ENCODE results near the gene SESN2.

Gene SESN2

DNA sequence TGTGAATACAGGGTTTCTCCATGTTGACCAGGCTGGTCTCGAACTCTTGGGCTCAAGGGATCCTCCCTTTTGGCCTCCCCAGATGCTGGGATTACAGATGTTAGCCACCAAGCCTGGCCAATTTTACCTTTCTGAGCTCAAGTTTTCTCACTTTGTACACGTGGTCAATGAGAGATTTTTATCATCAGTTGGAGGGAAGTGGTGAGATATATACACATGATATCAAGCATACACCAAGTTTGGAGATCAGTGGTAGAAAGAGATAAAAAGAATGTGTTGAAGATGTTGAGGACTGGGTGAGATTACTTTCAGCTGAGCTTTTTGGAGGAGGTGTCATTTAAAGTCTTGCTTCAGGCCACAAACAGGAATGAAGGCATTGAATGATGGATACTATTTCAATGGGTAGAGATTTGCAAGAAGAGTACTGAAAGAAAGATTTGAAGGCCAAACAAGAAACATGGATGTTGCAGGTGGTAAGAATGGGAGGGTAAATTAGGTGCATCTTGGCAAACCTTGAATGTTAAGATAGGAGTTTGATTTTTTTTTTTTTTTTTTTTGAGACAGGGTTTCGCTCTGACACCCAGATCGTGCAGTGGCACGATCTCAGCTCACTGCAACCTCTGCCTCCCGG lies 3.0 kb upstream of the SESN2 start:
- no peak for DNase-seq

DNA sequence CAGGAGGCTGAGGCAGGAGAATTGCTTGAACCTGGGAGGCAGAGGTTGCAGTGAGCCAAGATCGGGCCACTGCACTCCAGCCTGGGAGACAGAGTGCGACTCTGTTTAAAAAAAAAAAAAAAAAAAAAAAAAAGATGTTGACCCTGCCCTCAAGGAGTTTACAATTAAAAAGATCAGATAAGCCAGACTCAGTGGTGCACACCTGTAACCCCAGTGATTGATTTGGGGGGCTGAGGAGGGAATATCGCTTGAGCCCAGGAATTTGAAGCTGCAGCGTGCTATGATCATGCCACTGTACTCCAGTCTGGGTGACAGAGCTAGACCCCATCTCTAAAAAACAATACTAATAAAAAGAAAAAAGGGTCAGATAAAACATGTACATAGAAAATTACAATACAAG lies 1.6 kb upstream of the SESN2 start:
- no peak for DNase-seq

DNA sequence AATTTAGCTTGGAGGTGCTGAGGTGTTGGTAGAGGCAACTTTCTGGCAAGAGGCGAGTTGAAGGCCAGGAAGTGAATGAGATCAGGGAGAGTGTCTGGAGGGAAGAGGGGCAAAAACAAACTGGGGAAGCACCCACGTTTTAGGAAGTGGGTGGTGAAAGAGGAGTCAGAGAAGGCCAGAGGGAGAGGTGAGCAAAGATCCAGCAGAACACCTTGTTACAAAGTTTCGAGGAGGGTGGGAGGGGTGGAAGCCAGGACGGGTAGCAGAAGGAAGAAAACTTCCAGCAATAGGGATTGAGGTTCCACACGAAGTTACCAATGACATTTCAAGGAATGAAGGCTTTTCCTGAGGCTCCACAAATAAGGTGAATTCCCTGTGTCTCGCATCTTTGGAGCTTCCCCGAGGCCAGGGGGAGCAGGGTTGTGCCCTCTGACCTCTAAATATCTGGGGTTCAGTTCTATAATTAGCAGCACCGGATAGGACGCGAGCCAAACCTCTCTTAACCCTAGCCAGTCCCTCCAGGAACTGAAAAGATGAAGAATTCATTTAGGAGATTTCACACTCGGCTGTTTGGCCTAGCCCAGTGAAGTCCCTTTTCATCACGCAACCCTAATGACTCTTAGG lies 578 bp upstream of the SESN2 start:
- no peak for DNase-seq

DNA sequence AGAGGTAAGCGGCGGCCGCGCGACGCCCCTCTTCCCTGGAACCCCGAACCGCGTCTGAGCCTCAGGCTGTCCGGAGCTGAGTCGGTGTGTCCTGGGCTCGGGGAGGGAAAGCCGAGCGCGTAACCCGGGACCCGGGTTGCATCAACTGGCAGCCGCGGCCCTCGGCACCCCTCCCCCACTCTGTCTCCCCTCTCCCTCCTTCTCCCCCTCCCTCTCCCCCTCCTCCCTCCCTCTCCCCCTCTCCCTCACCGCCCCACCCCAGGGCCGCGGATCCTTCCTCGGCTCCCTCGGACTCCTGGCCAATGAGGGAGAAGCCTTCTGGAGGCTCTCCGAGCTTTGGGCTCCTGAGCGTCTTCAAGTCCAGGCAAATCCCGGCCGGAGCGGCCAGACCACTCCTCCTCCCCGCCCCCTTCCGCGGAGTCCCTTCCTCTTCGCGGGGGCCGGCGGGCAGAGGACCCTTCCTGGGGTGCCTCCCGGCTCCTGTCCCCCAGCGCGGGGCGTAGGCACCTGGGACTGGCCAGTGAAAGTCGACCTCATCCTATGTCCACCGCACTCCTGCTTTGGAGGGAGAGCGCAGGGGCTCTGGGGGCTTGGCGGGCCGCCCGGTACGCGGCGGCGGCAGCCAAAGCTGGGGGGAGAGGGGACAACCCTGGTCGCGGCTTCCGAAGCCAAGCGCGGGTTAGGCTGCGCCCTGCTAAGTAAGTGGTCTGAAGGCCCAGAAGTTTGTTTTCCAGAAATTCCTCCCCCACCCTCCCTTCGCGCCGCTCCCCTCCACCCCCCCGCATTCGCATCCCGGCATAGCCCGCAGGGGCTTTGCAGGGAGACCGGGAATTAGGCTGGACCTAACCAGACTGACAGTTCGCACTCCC lies 850 bp downstream of the SESN2 start:
- DNase-seq, result peak; percentile 87

DNA sequence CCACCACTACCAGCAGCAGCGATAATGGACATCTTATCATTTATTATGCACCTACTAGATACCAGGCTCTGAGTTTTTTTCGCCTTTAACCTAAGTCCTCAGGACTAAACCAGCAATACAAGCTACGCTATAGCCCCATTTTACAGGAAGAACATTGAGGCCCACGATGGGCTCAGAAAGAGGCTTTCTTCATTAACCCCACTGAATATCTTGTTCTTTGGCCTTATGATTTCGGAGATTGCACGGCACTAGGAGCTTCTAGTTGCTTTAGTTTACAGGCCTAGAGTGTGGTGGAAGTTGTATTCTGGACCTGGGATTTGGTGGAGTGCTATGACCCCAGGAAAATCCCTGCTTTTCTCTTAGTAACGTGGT lies 1.5 kb downstream of the SESN2 start:
- no peak for DNase-seq

DNA sequence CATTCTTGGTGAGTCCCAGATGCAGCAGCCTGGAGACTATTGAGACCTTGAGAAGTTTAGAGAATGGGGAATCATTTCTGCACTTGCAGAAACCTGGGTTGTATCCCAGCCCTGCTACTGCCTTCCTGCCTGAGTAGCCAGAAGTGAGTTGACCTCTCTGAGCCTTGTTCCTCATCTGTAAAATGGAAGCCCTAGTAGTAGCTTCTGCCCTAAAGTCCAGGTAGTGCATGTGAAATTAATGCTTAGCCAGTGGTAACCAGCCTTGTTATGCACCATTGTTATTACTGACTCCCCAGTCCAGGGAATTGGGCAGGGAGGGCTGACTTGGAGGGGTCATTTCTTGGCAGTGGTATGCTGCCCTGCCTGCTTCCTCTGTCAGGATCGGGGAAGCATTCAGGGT lies 5.6 kb downstream of the SESN2 start:
- DNase-seq, result no peak

DNA sequence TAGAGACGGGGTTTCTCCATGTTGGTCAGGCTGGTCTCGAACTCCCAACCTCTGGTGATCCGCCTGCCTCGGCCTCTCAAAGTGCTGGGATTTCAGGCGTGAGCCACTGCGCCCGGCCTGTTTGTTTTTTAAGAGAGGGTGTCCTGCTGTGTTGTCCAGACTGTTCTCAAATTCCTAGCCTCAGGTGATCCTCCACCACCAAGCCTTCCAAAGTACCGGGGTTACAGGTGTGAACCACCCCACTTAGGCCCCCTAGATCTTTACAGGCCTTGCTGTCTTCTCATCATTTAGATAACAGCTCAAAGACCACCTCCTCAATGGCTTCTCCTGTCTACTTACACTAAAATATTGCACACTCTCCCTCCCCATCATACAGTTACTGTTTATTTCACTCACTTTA lies 6.3 kb downstream of the SESN2 start:
- DNase-seq, result no peak

DNA sequence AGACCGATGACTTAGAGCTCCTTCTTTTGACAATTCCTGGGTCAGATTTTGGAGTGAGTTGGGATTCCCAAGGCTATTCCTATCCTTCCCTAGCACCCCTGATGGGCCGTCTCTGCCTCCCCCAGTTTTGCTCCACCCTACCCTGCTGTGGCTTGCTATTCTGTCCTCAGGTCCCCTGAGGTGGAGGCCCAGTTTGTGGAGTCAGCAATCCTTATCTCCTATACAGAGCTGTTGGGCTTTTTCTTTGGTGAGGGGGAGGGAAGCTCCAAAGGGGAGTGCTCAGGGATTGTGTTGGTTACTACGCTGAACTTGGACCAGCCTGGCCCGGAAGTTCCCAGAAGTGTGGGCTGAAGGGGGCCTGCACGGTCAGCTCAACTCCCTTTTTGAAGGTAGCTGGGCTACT lies 7.6 kb downstream of the SESN2 start:
- DNase-seq, result no peak

DNA sequence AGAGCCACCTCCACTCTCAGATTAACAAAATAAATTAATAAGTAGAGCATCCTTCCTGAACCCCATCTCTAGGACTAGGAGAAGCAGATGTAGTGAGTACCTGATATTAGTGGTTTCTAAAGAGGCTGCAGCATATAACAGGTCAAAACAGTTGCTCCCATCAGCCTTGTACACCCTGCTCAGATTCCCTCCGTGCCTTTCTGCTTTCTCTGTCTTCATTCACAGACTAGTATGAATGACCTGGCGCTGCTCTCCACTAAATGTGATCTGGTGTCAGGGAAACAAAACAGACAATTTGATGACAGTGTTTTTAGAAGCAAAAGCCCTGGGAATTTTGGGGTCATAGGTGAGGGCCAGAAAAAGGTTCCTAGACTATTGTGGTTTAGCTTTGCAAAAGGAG lies 8.3 kb downstream of the SESN2 start:
- DNase-seq, result no peak

DNA sequence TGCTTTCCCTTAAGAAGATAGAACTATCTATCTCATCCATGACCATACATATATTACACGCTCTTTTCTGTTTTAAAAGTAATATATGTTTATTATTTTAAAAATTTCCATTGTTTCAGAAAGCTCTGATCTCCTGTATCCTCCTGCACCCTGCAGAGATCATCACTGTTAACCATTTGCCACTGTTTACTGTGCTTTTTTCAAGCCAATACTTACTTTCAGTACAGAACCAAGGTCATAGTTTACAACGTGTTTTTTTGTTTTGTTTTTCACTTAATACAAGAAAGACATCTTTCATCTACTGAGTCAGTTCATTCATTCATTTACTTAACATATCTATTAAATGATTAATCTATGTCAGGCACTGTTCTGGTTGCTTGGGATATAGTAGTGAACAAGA lies 10.2 kb downstream of the SESN2 start:
- no peak for DNase-seq

DNA sequence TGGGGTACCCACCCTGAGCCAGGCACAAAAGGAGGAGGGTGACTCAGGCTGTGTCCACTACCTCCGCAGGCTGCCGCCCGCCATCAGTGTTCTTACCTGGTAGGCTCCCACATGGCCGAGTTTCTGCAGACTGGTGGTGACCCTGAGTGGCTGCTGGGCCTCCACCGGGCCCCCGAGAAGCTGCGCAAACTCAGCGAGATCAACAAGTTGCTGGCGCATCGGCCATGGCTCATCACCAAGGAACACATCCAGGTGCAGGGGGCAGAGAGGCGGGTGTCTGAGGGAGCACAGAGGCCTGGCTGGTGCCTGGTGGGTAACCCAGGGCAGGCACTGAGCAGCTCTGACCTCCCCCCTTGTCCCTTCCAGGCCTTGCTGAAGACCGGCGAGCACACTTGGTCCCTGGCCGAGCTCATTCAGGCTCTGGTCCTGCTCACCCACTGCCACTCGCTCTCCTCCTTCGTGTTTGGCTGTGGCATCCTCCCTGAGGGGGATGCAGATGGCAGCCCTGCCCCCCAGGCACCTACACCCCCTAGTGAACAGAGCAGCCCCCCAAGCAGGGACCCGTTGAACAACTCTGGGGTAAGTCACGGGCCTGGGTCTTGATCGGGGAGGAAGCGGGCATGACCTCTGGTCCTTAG lies 13.0 kb downstream of the SESN2 start:
- DNase-seq, result no peak

DNA sequence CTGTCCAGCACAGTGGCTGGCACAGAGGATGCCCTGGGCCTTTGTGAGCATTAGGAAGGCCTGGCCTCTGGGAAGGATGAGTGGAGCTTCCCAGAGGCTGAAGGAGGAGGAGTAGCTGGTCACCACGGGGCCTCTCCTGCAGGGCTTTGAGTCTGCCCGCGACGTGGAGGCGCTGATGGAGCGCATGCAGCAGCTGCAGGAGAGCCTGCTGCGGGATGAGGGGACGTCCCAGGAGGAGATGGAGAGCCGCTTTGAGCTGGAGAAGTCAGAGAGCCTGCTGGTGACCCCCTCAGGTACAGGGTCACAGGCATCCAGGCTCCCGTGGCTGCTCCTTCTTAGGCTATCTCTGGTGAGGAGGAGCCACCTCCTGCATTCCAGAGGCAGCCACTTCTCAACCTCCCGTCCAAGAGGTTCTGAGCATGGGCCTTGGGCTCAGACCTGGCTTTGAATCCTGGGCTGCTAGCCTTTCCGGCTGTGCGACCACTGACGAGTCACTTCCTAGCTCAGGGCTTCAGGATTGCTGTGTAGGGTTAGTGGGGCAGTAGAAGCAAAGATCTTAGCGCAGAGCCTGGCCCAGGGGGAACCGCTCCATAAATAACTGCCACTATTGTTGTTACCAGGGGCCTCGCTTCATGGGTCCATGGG lies 14.0 kb downstream of the SESN2 start:
- no peak for DNase-seq

DNA sequence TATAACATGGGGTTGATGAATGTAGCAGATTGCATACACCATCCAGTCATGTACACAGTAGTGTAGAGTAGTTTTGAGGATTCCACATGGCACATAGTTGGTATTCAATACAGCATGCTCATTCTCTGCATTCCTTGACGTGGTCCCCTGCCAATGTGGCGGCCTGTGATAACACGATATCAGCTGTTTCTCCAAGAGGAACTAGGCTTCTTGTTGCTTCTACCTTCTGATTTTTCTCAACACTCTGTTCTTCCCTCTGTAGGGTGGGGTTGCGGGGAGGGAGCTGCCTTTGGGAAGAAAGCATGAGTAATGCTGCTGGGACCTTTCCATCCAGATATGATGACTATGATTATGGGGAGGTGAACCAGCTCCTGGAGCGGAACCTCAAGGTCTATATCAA lies 19.4 kb downstream of the SESN2 start:
- no peak for DNase-seq

DNA sequence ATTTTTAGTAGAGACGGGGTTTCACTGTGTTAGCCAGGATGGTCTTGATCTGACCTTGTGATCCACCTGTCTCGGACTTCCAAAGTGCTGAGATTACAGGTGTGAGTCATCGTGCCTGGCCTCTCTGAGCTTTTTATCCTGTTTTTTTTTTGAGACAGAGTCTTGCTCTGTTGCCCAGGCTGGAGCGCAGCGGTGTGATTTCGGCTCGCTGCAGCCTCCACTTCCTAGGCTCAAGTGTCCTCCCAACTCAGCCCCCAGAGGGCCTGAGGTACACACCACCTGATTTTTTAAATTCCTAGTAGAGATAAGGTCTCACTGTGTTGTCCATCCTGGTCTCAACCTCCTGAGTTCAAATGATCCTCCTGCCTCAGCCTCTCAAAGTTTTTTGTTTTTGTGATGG lies 20.4 kb downstream of the SESN2 start:
- no peak for DNase-seq

DNA sequence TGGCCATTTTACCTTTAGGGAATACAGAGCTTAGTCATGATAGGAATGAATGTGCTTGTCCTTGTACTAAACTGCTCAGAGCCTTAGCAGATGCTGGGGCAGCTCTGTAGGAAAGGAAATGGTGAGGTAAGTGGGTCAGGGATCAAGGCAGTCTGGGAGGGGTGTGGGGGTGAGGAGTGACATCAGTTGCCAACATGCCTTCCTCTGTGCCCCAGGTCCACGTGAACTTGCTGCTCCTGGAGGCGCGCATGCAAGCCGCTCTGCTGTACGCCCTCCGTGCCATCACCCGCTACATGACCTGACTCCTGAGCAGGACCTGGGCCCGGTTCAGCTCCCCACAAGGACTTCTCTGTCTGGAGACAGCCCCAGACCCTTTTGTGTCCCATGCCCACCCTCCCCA lies 21.2 kb downstream of the SESN2 start:
- DNase-seq, result no peak

DNA sequence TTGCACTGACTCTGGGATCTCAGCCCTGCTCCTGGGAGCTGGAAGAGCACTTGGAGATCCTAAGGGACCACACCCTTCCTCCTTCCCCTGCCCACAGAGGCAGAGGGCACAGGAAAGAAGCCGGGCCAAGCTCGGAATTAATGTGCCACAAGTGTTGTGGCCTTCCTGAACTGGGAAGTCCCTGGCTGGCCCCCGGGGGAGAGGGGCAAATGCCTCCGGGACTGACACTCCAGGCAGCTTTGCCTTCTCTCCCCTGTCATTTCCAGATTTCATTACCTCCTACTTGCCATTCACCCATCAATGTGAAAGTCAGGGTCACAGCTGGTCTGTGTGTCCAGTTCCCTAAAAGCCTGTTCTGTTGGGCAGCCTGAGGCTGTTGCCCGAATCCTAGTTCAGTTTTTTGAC lies 21.7 kb downstream of the SESN2 start:
- no peak for DNase-seq

DNA sequence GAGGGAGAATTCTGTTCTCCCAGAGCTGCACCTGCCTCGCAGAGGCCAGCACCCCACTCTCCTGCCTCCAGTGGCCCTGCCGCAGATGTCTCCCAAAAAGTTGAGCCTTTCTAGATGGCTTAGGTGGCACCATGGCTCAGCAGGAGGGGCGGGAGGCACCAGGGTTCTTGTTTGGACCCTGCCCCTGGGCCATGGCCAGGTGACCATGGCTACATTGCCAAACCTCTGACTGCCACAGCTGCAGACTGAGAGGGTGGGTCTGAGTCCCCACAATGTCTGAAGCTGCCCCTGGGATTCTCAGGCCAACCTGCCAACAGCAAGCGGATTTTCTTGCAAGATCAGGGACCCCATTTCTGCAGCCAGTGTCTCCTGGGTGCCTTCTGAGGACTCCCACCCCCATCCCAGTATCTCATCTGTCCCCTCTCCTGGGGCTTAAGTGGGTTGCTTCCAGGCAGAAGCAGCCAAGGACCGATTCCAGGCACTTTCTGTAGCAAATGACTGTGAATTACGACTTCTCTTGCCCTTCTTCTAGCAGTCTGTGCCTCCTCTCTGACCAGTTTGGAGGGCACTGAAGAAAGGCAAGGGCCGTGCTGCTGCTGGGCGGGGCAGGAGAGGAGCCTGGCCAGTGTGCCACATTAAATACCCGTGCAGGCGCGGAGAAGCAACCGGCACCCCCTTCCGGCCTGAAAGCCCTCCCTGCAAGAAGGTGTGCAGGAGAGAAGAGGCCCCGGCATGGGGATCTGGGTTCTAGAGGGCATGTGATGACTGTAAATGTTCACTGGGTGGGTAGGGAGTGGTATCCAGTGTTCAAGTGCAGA lies 22.5 kb downstream of the SESN2 start:
- no peak for DNase-seq

DNA sequence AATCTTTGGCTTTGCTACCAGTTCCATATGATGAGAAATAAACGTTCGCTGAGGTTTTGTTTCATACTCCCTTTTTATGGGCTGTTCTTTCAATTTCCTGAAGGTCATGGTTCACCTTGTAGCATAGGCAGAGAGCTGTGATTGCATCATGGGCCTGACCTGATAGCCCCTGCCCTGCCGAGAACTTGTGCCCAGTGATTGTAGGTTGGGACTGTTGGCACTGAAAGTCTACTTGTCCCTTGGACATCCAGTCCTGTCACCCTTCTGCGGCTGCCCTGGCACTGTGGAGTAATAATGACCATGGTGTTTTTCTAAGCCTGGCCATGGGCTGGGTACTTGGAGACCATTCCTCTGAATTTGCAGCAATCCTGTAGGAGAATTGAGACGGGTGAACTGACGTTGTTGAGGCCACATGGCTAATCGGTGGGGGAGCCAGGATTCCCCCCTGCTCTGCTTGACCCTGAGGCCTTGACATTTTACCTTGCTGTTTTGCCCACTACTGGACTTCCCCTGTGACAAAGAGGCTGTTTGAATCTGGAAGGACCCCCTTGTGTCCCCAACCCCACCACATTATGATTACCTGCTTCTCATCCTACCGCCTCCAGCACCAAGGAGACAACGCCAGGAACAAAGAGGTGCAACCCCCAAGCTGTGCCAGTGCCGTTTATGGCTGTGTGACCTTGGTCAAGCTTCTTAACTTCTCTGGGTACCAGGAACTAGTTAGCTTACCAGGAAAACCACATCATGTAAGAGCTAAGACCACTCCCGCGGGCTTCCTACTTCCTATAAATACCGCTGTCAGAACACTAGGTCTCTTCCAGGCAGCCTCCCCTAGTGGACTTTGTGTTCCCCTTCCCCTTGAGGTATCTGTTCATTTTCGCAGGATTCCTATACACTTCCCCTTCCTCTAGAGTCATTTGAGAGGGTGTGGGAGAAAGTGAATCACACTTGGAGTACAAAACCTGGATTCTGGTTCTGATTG lies 23.4 kb downstream of the SESN2 start:
- no peak for DNase-seq

DNA sequence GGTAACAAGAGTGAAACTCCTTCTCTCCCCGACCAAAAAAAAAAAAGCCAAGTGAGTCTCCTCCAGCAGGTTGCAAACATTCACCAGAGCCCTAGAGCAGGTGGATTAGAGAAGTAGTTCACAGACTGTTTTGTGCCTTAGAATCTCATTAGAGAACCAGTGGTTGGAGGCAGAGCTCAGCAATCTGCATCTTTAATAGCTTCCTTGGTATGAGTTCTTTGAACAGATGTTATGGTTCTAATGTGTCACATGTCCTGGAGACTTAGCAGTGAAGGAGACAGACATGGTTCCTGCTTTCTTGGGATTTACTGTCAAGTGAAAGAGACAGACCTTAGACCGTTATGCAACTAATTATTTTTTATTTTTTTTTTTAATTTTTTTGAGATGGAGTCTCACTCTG lies 26.8 kb downstream of the SESN2 start:
- no peak for DNase-seq

DNA sequence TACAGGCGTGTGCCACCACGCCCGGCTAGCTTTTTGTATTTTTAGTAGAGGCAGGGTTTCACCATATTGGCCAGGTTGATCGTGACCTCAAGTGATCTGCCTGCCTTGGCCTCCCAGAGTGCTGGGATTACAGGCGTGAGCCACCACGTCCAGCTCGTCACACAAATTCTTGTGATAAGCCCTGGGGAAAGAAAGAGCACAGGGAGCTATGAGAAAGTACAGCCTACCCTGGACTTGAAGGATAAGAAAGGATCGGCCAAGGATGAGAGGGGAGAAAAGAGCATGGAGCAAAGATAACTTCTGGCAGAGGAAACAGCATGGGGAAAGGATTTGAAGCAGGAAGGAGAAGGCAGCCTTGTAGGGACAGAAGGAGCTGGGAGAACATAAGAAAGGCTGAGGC lies 29.2 kb downstream of the SESN2 start:
- DNase-seq, result no peak

DNA sequence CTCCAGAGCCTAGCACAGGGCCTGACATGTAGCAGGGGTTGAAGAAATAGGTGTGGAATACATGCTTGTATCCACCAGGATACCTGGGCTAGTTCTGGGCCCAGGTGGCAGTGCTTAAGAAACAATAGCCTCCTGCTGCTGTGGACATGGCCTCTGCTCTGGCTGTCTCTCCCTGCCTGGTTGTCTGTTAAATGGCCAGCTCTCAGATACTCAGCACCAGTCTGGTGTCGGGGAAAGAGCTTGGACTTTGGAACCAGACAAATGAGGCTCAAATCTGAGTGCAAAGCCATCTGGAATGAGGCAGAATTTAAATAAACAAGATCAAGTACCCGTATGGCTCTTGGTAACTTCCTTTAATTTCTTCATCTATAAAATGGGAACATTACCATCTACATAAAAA lies 31.5 kb downstream of the SESN2 start:
- no peak for DNase-seq
